HepG2 (cell line): ENCODE measurements around the gene KIR3DL3. TPM values are rescaled to one million over a fixed set of nuclear protein-coding genes. Genes with fewer than 3 reads are reported as not detected.

ENCODE experiments used
- ATAC-seq: fragments of 200-7000 bp; cut with Tn5 transposase; 3 replicates; pipeline ENCODE4 v1.9.1; 2020; ENCODE audit warnings: mild to moderate bottlenecking, moderate library complexity
- BruUV-seq: library from RNA; stranded (reverse); fragments of 400-500 nt; replicated peaks from 2 replicates; lab custom pipeline; 2021; lab: Mats Ljungman, UMichigan
- CTCF ChIA-PET: fragments of 300-600 bp; formaldehyde crosslinking; extraction: SDS; loops from one replicate; lab custom pipeline; 2021; ENCODE audit warnings: low total read pairs, inconsistent platforms, low intra/inter-chr PET ratio; lab: Yijun Ruan, JAX
- POLR2A ChIA-PET: fragments of 350-600 bp; sonication (Branson Sonifier 250); formaldehyde crosslinking; loops from one replicate; lab custom pipeline; 2020; ENCODE audit warnings: antibody characterized with exemption, inconsistent platforms; lab: Yijun Ruan, JAX
- DNase-seq: peaks from one replicate; pipeline ENCODE4 v3.0.0-alpha.2; 2015; ENCODE audit warnings: low spot score
- FAIRE-seq: peaks from 3 replicates; lab custom pipeline; 2011; peaks lifted over from hg19 to GRCh38; lab: Jason Lieb, UNC
- H2AFZ ChIP-seq: one replicate; pipeline ENCODE4 v1.6.1; 2011; ENCODE audit warnings: low read length, inconsistent platforms
- H3K27ac ChIP-seq: fragments of 300-600 bp; 3 replicates; pipeline ENCODE4 v1.8.0; 2011; ENCODE audit warnings: mixed run types, mild to moderate bottlenecking, mixed read lengths, low read length, inconsistent platforms; ENCODE audit not compliant: insufficient read depth; ENCODE audit errors: extremely low read length
- H3K27me3 ChIP-seq, 2 experiments: fragments of 200-600 bp in 1 of 2; 2 replicates in 1 of 2; 3 replicates in 1 of 2; pipeline versions ENCODE4 v1.6.0 to v1.8.0; 2011; ENCODE audit warnings: low read length in 2 of 2, mild to moderate bottlenecking in 2 of 2, moderate library complexity in 2 of 2, inconsistent platforms in 1 of 2; ENCODE audit not compliant: insufficient read depth in 2 of 2, control insufficient read depth in 1 of 2
- H3K36me3 ChIP-seq, 2 experiments: fragments of 200-600 bp in 1 of 2; replicated peaks in 1 of 2; 2 replicates in 1 of 2; 3 replicates in 1 of 2; pipeline versions ENCODE4 v1.5.1 to v1.8.0; 2011; ENCODE audit warnings: low read length in 2 of 2, inconsistent platforms in 1 of 2; ENCODE audit not compliant: insufficient read depth in 2 of 2, control insufficient read depth in 1 of 2
- H3K4me1 ChIP-seq: 2 replicates; pipeline ENCODE4 v1.5.1; 2012; ENCODE audit warnings: low read length, inconsistent platforms; ENCODE audit not compliant: insufficient read depth
- H3K4me2 ChIP-seq: 2 replicates; pipeline ENCODE4 v1.6.0; 2011; ENCODE audit warnings: low read depth, low read length, inconsistent platforms
- H3K4me3 ChIP-seq, 3 experiments: fragments of 200-600 bp in 1 of 3; sonication (generic), shearing (Covaris generic) in 1 of 3; replicated peaks in 1 of 3; 2 replicates each; pipeline ENCODE4 v1.5.1; 2011 to 2016; ENCODE audit warnings: low read length in 3 of 3, inconsistent platforms in 2 of 3, low read depth in 2 of 3, mild to moderate bottlenecking in 2 of 3, control low read depth in 1 of 3, mixed read lengths in 1 of 3; ENCODE audit not compliant: insufficient read depth in 1 of 3
- H3K79me2 ChIP-seq: one replicate; pipeline ENCODE4 v1.6.1; 2011; ENCODE audit warnings: low read length, inconsistent platforms; ENCODE audit not compliant: insufficient read depth
- H3K9ac ChIP-seq: 2 replicates; pipeline ENCODE4 v1.6.0; 2011; ENCODE audit warnings: mild to moderate bottlenecking, low read depth, low read length, inconsistent platforms; ENCODE audit not compliant: insufficient read depth
- H3K9me3 ChIP-seq: 2 replicates; pipeline ENCODE4 v1.5.1; 2012; ENCODE audit warnings: mild to moderate bottlenecking, low read length
- H4K20me1 ChIP-seq: 2 replicates; pipeline ENCODE4 v1.6.0; 2011; ENCODE audit warnings: inconsistent platforms, mild to moderate bottlenecking, low read length, moderate library complexity; ENCODE audit not compliant: insufficient read depth
- BCLAF1 ChIP-seq: fragments of 450-650 bp; IDR thresholded peaks from 2 replicates; pipeline ENCODE4 v1.6.1; 2017; ENCODE audit warnings: mild to moderate bottlenecking
- BRCA1 ChIP-seq: sonication (generic); formaldehyde crosslinking; IDR thresholded peaks from 2 replicates; pipeline ENCODE4 v1.4.0; 2020; ENCODE audit warnings: missing genetic modification reagents
- FOSL2 ChIP-seq: sonication (generic); formaldehyde crosslinking; IDR thresholded peaks from 2 replicates; pipeline ENCODE4 v1.4.0; 2020; ENCODE audit warnings: missing genetic modification reagents
- FOXK2 ChIP-seq: fragments of 450-650 bp; IDR thresholded peaks from 2 replicates; pipeline ENCODE4 v1.6.1; 2016
- HMG20A ChIP-seq: IDR thresholded peaks from 2 replicates; pipeline ENCODE4 v1.6.1; 2016; ENCODE audit warnings: borderline replicate concordance
- HOXA5 ChIP-seq: sonication (generic); formaldehyde crosslinking; IDR thresholded peaks from 2 replicates; pipeline ENCODE4 v1.4.0; 2020; ENCODE audit warnings: missing genetic modification reagents
- KAT2B ChIP-seq: fragments of 150-350 bp; IDR thresholded peaks from 2 replicates; pipeline ENCODE4 v1.6.1; 2014; ENCODE audit warnings: low read depth, low read length, borderline replicate concordance
- KDM1A ChIP-seq: IDR thresholded peaks from 2 replicates; pipeline ENCODE4 v1.6.1; 2016; ENCODE audit warnings: missing compliant biosample characterization
- KLF6 ChIP-seq: IDR thresholded peaks from 2 replicates; pipeline ENCODE4 v1.8.0; 2016; ENCODE audit warnings: missing biosample characterization, missing genetic modification reagents
- SCMH1 ChIP-seq: sonication (generic); formaldehyde crosslinking; IDR thresholded peaks from 2 replicates; pipeline ENCODE4 v1.9.0; 2021; ENCODE audit warnings: missing genetic modification reagents, mild to moderate bottlenecking, borderline replicate concordance
- ZBTB3 ChIP-seq: sonication (generic); formaldehyde crosslinking; IDR thresholded peaks from 2 replicates; pipeline ENCODE4 v1.4.0; 2020; ENCODE audit warnings: low read depth, mild to moderate bottlenecking, moderate library complexity, missing genetic modification reagents, borderline replicate concordance
- ZC3H4 ChIP-seq: sonication (generic); formaldehyde crosslinking; IDR thresholded peaks from 2 replicates; pipeline ENCODE4 v1.4.0; 2020; ENCODE audit warnings: missing genetic modification reagents, borderline replicate concordance
- ZNF597 ChIP-seq: sonication (generic); formaldehyde crosslinking; IDR thresholded peaks from 2 replicates; pipeline ENCODE4 v1.5.0; 2020; ENCODE audit warnings: missing genetic modification reagents
- ZNF775 ChIP-seq: sonication (generic); formaldehyde crosslinking; IDR thresholded peaks from 2 replicates; pipeline ENCODE4 v1.4.0; 2020; ENCODE audit warnings: missing genetic modification reagents, mild to moderate bottlenecking, moderate library complexity, borderline replicate concordance
- ZNF878 ChIP-seq: sonication (generic); formaldehyde crosslinking; IDR thresholded peaks from 2 replicates; pipeline ENCODE4 v1.8.1; 2023; ENCODE audit warnings: mild to moderate bottlenecking, missing genetic modification reagents, moderate library complexity
- ZSCAN29 ChIP-seq: sonication (generic); formaldehyde crosslinking; conservative IDR thresholded peaks from 2 replicates; pipeline ENCODE4 v1.4.0; 2020; ENCODE audit warnings: mild to moderate bottlenecking, missing genetic modification reagents
- WGBS: methylation state at CpG from one replicate; pipeline ENCODE4 v1.1.6; 2017; ENCODE audit warnings: low lambda C conversion rate; 5-methylcytosine and 5-hydroxymethylcytosine counted together
- in situ Hi-C: cut with HindIII; loops from 2 replicates; pipeline ENCODE4 v1.10.0; 2017; ENCODE audit warnings: low pct_unique_long_range_greater_than_20kb; ENCODE audit not compliant: extremely low pct_ligation_motif_present
- intact Hi-C: fragments of 100-400 bp; cut with micrococcal nuclease; formaldehyde crosslinking; loops from one replicate; pipeline ENCODE4 v1.10.0; 2022; ENCODE audit not compliant: unreplicated experiment
- polyA plus RNA-seq, 8 experiments: library from polyadenylated mRNA; depleted of rRNA in 3 of 8; stranded (reverse) in 7 of 8; unstranded in 1 of 8; fragments of >200 nt; fragmentation: Illumina TruSeq in 4 of 8; extraction: Trizol in 4 of 8; gene quantifications; 2 replicates each; pipeline versions ENCODE4 v1.2.1 to v1.2.3, GENCODE V29; 2011 to 2016; ENCODE audit warnings: low read depth in 4 of 8, missing spikeins in 1 of 8, mixed read lengths in 1 of 8; ENCODE audit not compliant: insufficient read depth in 1 of 8
- total RNA-seq, 5 experiments: library from RNA; depleted of rRNA; stranded (reverse); fragments of >200 nt; fragmentation: Illumina TruSeq; extraction: Trizol; gene quantifications; 2 replicates each; pipeline ENCODE4 v1.2.3, GENCODE V29; 2016; ENCODE audit warnings: low read depth in 1 of 5

The KIR3DL3 gene
- total and polyA plus RNA-seq, 2 of the 13 experiments (the other 11 are each of a cell fraction or from before 2014, with no cell fraction given): not detected

- H3K79me2 ChIP-seq: no peaks in the 10 kb centered on the region
- TF ChIP-seq ZNF775 (CRISPR knock-in tag) (no peak), ZSCAN29 (no peak), SCMH1 (no peak), HOXA5 (no peak)
- no peak overlapping the region for H3K9ac ChIP-seq
- no peak for FAIRE-seq
- 2% methylated on average over 3 of the region's 3 CpGs for WGBS
- intact Hi-C loops (no loop called here), in situ Hi-C loops (no loop called here)
- H3K4me2 ChIP-seq: no peak overlapping the region
- no peaks in the 10 kb centered on the region for H3K36me3 ChIP-seq
- no peak overlapping the region for H3K27ac ChIP-seq
- ChIA-PET POLR2A (no interaction called here), CTCF (no interaction called here)
- no peak overlapping the region for H3K4me3 ChIP-seq
- H3K27me3 ChIP-seq: no peaks in the 10 kb centered on the region; a peak in 1 of 5 replicates
- no peak for DNase-seq
- no TSS peak for BruUV-seq
- peaks cover 25% of the 10 kb centered on the region for H3K9me3 ChIP-seq
- ATAC-seq: no peak
- no peak overlapping the region for H2AFZ ChIP-seq
- no peaks in the 10 kb centered on the region for H3K4me1 ChIP-seq
- no peaks in the 10 kb centered on the region for H4K20me1 ChIP-seq
Observed at GRCh38 chr19:54724644-54725043, 402 bp downstream of the KIR3DL3 start.

GRCh38 chr19:54725321-54725720, 1.1 kb downstream of the KIR3DL3 start:
- DNase-seq: no peak
- H3K36me3 ChIP-seq: no peaks in the 10 kb centered on the region
- in situ Hi-C loops: no loop called here
- POLR2A ChIA-PET: no interaction called here
- CTCF ChIA-PET: no interaction called here
- 31% methylated on average over 6 of the region's 7 CpGs for WGBS
- no peak overlapping the region for H3K4me2 ChIP-seq
- no peak for FAIRE-seq
- H3K4me3 ChIP-seq: no peak overlapping the region
- BruUV-seq: no TSS peak
- no peaks in the 10 kb centered on the region for H3K4me1 ChIP-seq
- no peaks in the 10 kb centered on the region for H3K79me2 ChIP-seq
- no peak for ATAC-seq
- intact Hi-C loops: no loop called here
- no peaks in the 10 kb centered on the region; a peak in 1 of 5 replicates for H3K27me3 ChIP-seq
- no peak overlapping the region for H3K27ac ChIP-seq
- peaks cover 20% of the 10 kb centered on the region for H3K9me3 ChIP-seq
- no peak overlapping the region for H2AFZ ChIP-seq
- H4K20me1 ChIP-seq: no peaks in the 10 kb centered on the region
- no peak overlapping the region for H3K9ac ChIP-seq
- TF ChIP-seq BRCA1 (CRISPR knock-in tag) (no peak), KAT2B (no peak), HOXA5 (no peak), ZC3H4 (CRISPR knock-in tag) (no peak), HMG20A (no peak), FOXK2 (no peak), BCLAF1 (no peak), KDM1A (CRISPR knock-in tag) (no peak), ZNF597 (CRISPR knock-in tag) (no peak), ZNF878 (CRISPR knock-in tag) (no peak), ZBTB3 (CRISPR knock-in tag) (no peak), KLF6 (CRISPR knock-in tag) (no peak), FOSL2 (no peak)
